GM12878 (cell line): Measurements from ENCODE around the gene COPE.
A peak's percentile ranks its signal among the peaks of the same experiment; 100 is the strongest.

Experiments used
- BCL11A ChIP-seq: IDR thresholded peaks from 2 replicates; pipeline ENCODE4 v1.6.1; 2011; ENCODE audit warnings: low read depth, low read length
- EZH2 ChIP-seq: IDR thresholded peaks from 2 replicates; pipeline ENCODE4 v1.6.1; 2012; ENCODE audit warnings: low read depth, mild to moderate bottlenecking, control low read depth, inconsistent platforms, low read length, borderline replicate concordance; ENCODE audit not compliant: control insufficient read depth
- FOS ChIP-seq: IDR thresholded peaks from 3 replicates; pipeline ENCODE4 v1.6.1; 2011; ENCODE audit warnings: borderline replicate concordance; ENCODE audit not compliant: insufficient read length; ENCODE audit errors: extremely low read depth
- NFYA ChIP-seq: IDR thresholded peaks from 2 replicates; pipeline ENCODE4 v1.6.1; 2011; ENCODE audit warnings: low read depth, mild to moderate bottlenecking, low read length, improper control_type of control experiment, borderline replicate concordance
- POLR2AphosphoS5 ChIP-seq: IDR thresholded peaks from 2 replicates; pipeline ENCODE4 v1.6.1; 2011; ENCODE audit warnings: mild to moderate bottlenecking, low read length, inconsistent platforms
- TAF1 ChIP-seq: IDR thresholded peaks from 2 replicates; pipeline ENCODE4 v1.6.1; 2011; ENCODE audit warnings: mild to moderate bottlenecking, low read depth, low read length, borderline replicate concordance
- TF ChIP-seq, protein P1 (sequence below): IDR thresholded peaks from 2 replicates; pipeline ENCODE4 v1.6.1; 2011; ENCODE audit warnings: borderline replicate concordance, low read depth, mild to moderate bottlenecking, moderate library complexity, mixed read lengths, low read length; ENCODE audit not compliant: insufficient read depth; ENCODE audit errors: extremely low read length
- TF ChIP-seq, protein P2 (sequence below), 3 experiments: IDR thresholded peaks in 2 of 3; conservative IDR thresholded peaks in 1 of 3; 2 replicates each; pipeline ENCODE4 v1.5.1; 2011; ENCODE audit warnings: low read depth in 3 of 3, low read length in 3 of 3, mild to moderate bottlenecking in 3 of 3, control low read depth in 2 of 3, moderate library complexity in 2 of 3, inconsistent platforms in 1 of 3, mixed read lengths in 1 of 3; ENCODE audit not compliant: control insufficient read depth in 2 of 3, insufficient read depth in 1 of 3; ENCODE audit errors: extremely low read depth in 1 of 3
- TF ChIP-seq, protein P3 (sequence below): fragments of 450-650 bp; IDR thresholded peaks from 2 replicates; pipeline ENCODE4 v1.6.1; 2017; ENCODE audit warnings: mild to moderate bottlenecking

DNA sequence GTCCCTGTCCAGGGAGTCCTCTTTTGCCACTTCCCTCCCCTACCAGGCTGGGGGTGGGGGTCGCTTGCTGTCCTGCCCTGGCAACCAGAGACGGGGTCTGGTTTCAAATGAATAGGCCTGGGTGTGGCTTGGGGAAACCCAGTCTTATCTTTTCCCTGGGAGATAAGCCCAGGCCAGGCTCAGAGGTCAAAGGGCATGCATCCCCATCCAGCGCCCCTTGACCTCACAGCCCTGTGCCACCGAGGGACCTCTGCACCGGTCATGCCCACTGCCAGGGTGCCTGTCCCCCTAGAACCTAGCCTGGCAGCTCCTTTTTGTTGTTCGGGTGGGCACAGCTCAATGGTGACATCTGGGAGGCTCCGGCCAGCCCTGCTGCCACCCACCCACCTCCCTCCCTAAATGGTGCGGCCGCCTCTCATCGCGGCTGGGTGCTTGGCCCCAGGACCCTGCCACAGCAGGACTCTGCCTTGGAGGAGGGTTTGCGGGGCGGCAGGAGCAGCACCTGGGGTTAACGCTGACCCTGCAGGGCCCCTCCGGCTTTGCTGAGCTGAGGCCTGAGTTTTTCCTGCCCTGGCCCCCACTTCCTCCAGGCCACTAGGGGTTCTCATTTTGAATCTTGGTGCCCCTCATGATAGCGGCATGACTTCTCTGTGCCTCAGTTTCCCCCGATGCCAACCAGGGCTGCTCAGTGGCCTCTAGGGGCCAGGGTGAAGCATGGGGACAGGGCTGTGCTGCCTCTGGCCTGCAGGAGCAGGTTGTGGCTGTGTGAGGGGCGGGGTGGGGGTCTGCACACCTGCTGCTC, 20.4 kb downstream of the COPE start:
- TF ChIP-seq, protein P1, sequence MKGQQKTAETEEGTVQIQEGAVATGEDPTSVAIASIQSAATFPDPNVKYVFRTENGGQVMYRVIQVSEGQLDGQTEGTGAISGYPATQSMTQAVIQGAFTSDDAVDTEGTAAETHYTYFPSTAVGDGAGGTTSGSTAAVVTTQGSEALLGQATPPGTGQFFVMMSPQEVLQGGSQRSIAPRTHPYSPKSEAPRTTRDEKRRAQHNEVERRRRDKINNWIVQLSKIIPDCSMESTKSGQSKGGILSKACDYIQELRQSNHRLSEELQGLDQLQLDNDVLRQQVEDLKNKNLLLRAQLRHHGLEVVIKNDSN: no peak
- TF ChIP-seq, protein P2, sequence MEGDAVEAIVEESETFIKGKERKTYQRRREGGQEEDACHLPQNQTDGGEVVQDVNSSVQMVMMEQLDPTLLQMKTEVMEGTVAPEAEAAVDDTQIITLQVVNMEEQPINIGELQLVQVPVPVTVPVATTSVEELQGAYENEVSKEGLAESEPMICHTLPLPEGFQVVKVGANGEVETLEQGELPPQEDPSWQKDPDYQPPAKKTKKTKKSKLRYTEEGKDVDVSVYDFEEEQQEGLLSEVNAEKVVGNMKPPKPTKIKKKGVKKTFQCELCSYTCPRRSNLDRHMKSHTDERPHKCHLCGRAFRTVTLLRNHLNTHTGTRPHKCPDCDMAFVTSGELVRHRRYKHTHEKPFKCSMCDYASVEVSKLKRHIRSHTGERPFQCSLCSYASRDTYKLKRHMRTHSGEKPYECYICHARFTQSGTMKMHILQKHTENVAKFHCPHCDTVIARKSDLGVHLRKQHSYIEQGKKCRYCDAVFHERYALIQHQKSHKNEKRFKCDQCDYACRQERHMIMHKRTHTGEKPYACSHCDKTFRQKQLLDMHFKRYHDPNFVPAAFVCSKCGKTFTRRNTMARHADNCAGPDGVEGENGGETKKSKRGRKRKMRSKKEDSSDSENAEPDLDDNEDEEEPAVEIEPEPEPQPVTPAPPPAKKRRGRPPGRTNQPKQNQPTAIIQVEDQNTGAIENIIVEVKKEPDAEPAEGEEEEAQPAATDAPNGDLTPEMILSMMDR (IDR thresholded peaks at IDR 0.05 in 2 of 3, conservative IDR thresholded peaks at IDR 0.05 in 1 of 3; ENCODE audit: control insufficient read depth in 2 of 3, extremely low read depth in 1 of 3, insufficient read depth in 1 of 3, low read depth in 3 of 3, low read length in 3 of 3): no peak
- TF ChIP-seq BCL11A (no peak), TAF1 (no peak), EZH2 (no peak), FOS (no peak), NFYA (no peak), POLR2AphosphoS5 (0 out of 2 replicates have a peak, but pooled peaks have one; percentile 25)
- TF ChIP-seq, protein P3, sequence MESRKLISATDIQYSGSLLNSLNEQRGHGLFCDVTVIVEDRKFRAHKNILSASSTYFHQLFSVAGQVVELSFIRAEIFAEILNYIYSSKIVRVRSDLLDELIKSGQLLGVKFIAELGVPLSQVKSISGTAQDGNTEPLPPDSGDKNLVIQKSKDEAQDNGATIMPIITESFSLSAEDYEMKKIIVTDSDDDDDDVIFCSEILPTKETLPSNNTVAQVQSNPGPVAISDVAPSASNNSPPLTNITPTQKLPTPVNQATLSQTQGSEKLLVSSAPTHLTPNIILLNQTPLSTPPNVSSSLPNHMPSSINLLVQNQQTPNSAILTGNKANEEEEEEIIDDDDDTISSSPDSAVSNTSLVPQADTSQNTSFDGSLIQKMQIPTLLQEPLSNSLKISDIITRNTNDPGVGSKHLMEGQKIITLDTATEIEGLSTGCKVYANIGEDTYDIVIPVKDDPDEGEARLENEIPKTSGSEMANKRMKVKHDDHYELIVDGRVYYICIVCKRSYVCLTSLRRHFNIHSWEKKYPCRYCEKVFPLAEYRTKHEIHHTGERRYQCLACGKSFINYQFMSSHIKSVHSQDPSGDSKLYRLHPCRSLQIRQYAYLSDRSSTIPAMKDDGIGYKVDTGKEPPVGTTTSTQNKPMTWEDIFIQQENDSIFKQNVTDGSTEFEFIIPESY: no peak
